KOPT-K1 (cell line): ENCODE measurements around the gene C6orf132.
A peak's percentile ranks its signal among the peaks of the same experiment; 100 is the strongest.
"Not testable (repeated sequence)": the region's sequence is repeated elsewhere in the genome, so short reads cannot be mapped to it uniquely, and the experiment has no call there.

Experiments
- H3K27ac ChIP-seq: fragments of 200-600 bp; sonication (generic); 2 replicates; pipeline ENCODE4 v1.5.1; 2016; ENCODE audit warnings: antibody characterized with exemption, mild to moderate bottlenecking, low read depth, low read length; ENCODE audit not compliant: poor library complexity, severe bottlenecking
- H3K36me3 ChIP-seq: fragments of 200-600 bp; sonication (generic); 2 replicates; pipeline ENCODE4 v1.5.1; 2017; ENCODE audit warnings: antibody characterized with exemption, mild to moderate bottlenecking, low read length, moderate library complexity; ENCODE audit not compliant: insufficient read depth
- H3K9me3 ChIP-seq: fragments of 200-600 bp; sonication (generic); 2 replicates; pipeline ENCODE4 v1.5.1; 2017; ENCODE audit warnings: antibody characterized with exemption, low read length, mild to moderate bottlenecking; ENCODE audit not compliant: insufficient read depth, poor library complexity, severe bottlenecking

The C6orf132 gene

GRCh38 chr6:42168650-42169049, 26.2 kb upstream of the C6orf132 start:
- Histone ChIP-seq H3K9me3 (no peaks in the 10 kb centered on the region), H3K36me3 (no peaks in the 10 kb centered on the region), H3K27ac (no peak overlapping the region)

GRCh38 chr6:42166444-42167141, 24.2 kb upstream of the C6orf132 start:
- Histone ChIP-seq H3K36me3 (no peaks in the 10 kb centered on the region), H3K9me3 (no peaks in the 10 kb centered on the region), H3K27ac (no peak overlapping the region)

GRCh38 chr6:42165016-42165415, 22.6 kb upstream of the C6orf132 start:
- Histone ChIP-seq H3K9me3 (no peaks in the 10 kb centered on the region), H3K27ac (no peak overlapping the region), H3K36me3 (no peaks in the 10 kb centered on the region)

- Histone ChIP-seq H3K36me3 (no peaks in the 10 kb centered on the region), H3K27ac (no peak overlapping the region), H3K9me3 (no peaks in the 10 kb centered on the region)
Observed at GRCh38 chr6:42163981-42164380, 21.6 kb upstream of the C6orf132 start.

GRCh38 chr6:42162812-42163211, 20.4 kb upstream of the C6orf132 start:
- Histone ChIP-seq H3K9me3 (no peaks in the 10 kb centered on the region), H3K36me3 (no peaks in the 10 kb centered on the region), H3K27ac (no peak overlapping the region)

- H3K9me3 ChIP-seq, result no peaks in the 10 kb centered on the region
- H3K36me3 ChIP-seq, result no peaks in the 10 kb centered on the region
- no peak overlapping the region for H3K27ac ChIP-seq
Observed at GRCh38 chr6:42162384-42162783, 20.0 kb upstream of the C6orf132 start.

- Histone ChIP-seq H3K36me3 (no peaks in the 10 kb centered on the region), H3K27ac (no peak overlapping the region), H3K9me3 (no peaks in the 10 kb centered on the region)
Observed at GRCh38 chr6:42159431-42160024, 17.1 kb upstream of the C6orf132 start.

GRCh38 chr6:42158631-42159030, 16.2 kb upstream of the C6orf132 start:
- no peak overlapping the region for H3K27ac ChIP-seq
- no peaks in the 10 kb centered on the region for H3K36me3 ChIP-seq
- no peaks in the 10 kb centered on the region for H3K9me3 ChIP-seq

GRCh38 chr6:42158011-42158410, 15.6 kb upstream of the C6orf132 start:
- Histone ChIP-seq H3K9me3 (no peaks in the 10 kb centered on the region), H3K36me3 (no peaks in the 10 kb centered on the region), H3K27ac (no peak overlapping the region)

- no peaks in the 10 kb centered on the region for H3K9me3 ChIP-seq
- no peaks in the 10 kb centered on the region for H3K36me3 ChIP-seq
- H3K27ac ChIP-seq, result peak overlapping the region; percentile 24
Observed at GRCh38 chr6:42156638-42157037, 14.2 kb upstream of the C6orf132 start.

GRCh38 chr6:42155293-42155692, 12.9 kb upstream of the C6orf132 start:
- Histone ChIP-seq H3K36me3 (no peaks in the 10 kb centered on the region), H3K27ac (no peak overlapping the region), H3K9me3 (no peaks in the 10 kb centered on the region)

- Histone ChIP-seq H3K9me3 (no peaks in the 10 kb centered on the region), H3K36me3 (no peaks in the 10 kb centered on the region), H3K27ac (no peak overlapping the region)
Observed at GRCh38 chr6:42154461-42155209, 12.2 kb upstream of the C6orf132 start.

GRCh38 chr6:42153921-42154320, 11.5 kb upstream of the C6orf132 start:
- H3K36me3 ChIP-seq, result no peaks in the 10 kb centered on the region
- H3K27ac ChIP-seq, result no peak overlapping the region
- H3K9me3 ChIP-seq, result no peaks in the 10 kb centered on the region

- not testable (repeated sequence) for H3K36me3 ChIP-seq
Observed at GRCh38 chr6:42152528-42153213, 10.3 kb upstream of the C6orf132 start.

GRCh38 chr6:42152024-42152423, 9.6 kb upstream of the C6orf132 start:
- Histone ChIP-seq H3K36me3 (no peaks in the 10 kb centered on the region), H3K27ac (no peak overlapping the region), H3K9me3 (no peaks in the 10 kb centered on the region)

More at GRCh38 chr6:42152528-42153213, 10.3 kb upstream of the C6orf132 start:
- H3K9me3 ChIP-seq, H3K27ac ChIP-seq: not testable (repeated sequence)
